ENCODE measurements around the gene KAZALD1.

KAZALD1 gene

DNA sequence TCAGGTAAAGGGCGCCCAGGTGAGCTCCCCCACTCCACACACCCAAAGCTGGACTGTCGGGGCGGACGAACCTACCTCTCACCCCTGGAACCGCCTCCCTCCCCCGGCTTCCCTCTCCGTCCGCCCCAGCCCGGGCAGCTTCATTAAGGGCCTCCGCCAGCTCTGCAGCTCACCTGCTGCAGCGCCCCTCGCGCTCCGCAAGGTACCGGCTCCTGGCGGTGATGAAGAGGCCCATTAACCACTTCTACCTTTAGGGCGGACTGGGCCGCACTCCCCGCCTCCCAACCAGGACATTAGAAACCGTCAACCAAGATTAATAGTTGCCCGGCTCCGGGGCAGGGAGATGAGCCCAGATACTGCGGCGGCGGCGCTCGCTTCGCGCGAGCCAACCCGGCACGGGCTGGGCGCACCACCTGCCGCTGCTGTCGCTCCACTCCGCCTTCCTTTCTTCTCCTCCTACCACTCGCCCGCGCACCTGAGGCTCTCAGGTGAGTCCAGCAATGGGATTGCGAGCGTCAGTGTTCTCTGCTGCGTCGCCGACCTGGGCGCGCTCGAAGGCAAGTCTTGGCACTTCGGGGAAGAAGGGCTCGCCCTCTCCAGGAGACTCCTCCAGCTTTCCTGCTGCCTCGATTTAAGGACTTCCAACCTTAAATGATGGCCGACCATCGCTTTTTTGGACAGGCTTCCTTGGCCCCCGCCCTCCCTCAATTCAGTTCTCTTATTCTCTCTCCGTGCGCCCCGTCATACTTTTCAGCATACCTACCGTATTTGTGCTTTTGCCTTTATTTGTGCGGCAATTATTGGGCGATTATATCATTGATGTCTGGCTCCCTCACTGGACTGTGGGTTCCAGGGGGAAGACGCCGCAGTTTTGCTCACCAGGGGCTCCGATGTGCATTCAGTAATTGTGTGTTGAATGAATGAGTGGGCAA, 13.6 kb upstream of the KAZALD1 start:
- DNase-seq (ENCODE audit: low read depth), result no peak

DNA sequence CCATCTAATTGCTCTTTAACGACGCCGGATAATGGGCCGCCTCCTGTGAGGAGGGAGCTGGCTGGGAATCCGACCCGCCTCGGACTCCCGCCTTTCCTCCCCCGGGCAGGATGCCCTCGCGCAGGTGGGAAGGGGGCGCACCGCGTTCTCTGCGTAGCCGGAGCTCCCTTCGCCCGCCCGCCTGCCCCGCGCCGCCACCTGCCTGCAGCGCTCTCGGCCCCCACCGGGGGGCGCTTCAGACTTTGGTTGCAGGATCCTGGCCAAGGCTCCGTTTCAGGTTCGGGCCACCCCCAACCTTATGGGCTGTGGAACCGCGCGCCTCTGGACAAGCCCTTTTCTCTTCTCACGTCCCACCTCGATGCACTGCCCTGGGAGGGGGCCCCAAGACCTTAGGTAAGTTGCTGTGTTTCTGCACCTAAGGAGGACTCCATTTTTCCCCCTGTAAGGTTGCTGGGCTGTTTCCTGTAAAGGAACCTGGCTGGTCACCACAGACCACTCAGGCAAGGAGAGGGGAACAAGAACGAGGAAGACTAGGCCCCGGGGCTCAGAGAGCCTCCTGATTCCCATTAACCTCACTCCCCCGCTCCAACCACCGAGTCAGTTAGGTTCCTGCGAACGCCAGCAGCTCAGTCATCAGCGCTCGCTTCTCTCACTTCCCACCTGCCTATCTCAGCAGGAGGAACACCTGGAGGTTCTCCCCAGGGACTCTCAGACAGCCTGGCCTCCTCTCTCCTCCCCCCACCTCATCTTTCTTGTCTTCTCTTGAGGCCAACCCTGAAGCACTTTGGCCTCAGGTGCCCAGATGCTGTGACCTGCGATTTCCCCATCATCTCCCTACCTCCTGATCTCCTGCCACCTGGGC, 11.3 kb upstream of the KAZALD1 start:
- DNase-seq (ENCODE audit: low read depth), result peak; percentile 69

DNA sequence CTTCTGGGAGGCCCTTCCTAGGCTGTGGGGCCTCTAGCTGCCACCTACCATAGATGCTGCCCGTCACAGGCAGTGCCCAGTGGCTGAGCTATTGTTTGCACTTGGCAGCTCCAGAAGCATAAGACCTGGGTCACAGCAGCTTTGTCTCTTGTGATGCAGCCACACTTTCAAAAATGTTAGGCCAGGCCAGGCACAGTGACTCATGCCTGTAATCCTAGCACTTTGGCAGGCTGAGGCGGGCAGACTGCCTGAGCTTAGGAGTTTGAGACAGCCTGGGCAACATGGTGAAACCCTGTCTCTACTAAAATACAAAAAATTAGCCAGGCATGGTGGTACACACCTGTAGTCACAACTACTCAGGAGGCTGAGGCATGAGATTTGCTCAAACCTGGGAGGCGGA, 9.5 kb upstream of the KAZALD1 start:
- DNase-seq (ENCODE audit: low read depth), result no peak

DNA sequence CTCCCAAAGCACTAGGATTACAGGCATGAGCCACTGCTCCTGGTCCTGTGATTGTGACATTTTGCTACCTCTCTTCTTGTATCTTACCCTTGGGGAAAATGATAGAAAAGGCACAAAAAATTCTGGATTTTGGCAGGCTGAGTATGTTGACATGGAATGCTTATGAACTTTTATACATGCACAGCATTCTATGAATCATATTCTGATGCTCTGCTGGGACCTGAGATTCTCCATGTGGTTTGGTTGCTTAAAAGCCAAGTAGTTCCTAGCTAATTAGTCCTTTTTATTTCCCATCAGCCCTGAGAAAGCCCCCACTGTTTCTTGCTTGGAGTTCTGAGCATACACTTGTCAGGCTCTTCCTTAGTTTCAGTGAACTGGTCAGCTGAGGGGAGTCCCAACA, 8.3 kb upstream of the KAZALD1 start:
- DNase-seq (ENCODE audit: low read depth), result no peak

DNA sequence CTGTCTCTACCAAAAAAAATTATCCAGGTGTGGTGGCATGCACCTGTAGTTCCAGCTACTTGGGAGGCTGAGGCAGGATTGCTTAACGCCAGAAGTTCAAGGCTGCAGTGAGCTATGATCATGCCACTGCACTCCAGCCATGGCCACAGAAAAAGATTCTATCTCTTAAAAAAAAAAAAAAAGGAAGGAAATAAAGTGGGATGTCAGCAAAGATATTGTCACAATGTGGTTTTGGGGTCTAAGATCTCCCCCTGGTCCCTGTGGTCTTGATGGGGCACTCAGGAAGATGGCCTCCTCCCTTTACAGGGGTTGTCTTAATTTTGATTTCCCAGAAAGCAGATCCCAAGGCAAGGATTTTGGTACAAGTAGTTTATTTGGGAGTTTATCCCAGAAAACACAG, 7.4 kb upstream of the KAZALD1 start:
- no peak for DNase-seq (ENCODE audit: low read depth)

DNA sequence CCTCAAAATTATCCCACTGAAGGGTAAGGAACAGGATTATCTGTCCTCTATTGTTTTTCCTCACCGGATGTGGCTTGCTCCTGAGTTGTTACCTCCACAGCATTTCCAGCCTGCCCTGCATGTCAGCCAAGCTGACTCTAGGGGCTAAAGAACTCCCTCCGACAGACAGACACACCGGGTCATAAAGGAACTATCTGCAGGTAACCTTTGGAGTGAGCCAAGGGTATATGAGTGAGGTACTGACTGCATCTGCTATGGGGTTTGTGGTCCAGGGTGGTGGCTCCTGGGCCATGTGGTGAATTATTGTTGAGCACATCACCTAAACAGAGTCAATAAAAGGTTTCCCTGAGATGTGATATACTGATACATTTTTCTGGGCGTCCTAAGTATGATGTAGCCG, 6.9 kb upstream of the KAZALD1 start:
- DNase-seq (ENCODE audit: low read depth), result no peak

DNA sequence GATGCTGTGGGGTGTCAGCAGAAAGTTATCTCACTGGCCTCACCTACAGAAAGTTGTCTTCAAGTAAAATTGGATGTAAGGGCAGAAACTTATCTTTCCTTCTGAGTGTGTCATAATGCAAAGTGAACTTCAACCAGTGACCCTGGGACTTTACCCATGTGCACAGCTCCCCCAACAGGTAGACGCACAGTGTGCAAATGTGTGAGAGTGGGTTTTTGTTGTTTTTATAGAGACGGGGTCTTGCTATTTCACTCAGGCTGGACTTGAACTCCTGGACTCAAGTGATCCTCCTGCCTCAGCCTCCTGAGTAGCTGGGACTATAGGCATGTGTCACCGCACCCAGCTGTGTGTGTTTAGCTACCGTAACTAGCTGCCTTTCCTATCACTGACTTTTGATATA, 6.4 kb upstream of the KAZALD1 start:
- no peak for DNase-seq (ENCODE audit: low read depth)

DNA sequence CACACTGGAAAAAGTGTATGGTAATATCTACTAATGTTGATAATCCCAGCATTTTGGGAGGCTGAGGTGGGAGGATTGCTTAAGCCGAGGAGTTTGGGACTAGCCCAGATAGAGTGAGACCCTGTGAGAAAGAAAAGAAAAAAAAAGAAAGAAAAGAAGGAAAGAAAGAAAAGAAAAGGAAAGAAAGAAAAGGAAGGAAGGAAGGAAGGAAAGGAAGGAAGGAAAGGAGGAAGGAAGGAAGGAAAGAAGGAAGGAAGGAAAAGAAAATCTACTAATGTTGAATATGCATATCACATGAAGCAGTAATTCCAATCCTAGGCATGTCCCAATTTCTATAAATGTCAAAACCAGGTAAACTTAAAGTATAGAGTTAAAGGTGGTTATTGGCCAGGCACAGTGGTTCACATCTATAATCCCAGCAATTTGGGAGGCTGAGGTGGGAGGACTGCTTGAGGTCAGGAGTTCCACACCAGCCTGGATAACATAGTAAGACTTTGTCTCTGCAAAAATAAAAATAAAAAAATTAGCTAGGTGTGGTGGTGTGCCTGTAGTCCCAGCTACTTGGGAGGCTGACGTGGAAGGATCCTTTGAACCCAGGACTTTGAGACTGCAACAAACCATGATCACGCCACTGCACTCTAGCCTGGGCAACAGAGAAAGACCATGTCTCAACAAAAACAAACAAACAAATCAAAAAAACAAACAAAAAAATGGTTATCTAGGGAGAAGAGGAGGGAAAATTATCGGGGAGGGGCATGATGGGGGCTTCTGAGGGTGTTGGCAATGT, 5.2 kb upstream of the KAZALD1 start:
- DNase-seq (ENCODE audit: low read depth), result no peak

DNA sequence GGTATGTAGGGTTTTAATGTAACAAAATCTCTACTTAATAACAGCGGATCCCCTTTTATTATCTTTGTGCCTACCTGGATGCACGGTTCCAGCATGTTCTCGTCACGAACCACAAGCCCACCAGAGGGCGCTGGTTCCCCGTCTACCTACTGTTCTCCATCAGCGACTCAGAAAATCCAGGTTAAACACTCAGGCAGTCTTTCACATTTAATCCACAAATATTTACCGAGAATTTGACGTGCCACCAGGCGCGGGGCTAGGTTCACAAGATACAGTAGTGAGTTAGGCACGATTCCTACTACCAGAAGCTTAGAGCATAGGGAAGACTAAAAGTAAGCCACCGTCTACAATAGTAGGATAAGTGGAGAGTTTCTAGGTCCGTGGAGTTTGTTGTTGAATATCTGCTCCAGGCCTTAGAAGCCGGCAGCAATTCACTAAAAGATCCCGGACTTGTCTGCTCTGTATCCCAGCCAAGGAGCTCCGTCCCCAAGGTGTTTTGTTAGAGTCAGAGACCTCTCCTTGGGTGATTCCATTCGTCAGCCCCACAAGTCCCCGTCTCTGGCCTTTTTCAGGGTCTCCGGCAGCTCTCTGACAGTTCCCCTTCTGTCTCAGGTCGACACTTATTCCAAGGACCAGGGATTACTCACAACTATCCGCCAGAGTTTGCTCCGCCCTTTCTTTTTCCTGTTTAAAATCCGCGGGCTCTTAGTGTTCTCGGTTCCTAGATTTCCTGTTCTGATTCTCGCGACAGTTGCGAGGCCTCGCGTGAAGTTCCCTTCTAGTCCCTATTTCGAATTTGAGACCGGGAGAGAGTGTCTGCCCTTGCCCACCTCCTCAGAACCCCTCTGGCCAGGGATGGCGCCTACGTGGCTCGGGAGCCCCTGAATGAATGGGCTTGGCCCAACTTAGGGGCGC, 1.5 kb upstream of the KAZALD1 start:
- peak; percentile 81 for DNase-seq (ENCODE audit: low read depth)

DNA sequence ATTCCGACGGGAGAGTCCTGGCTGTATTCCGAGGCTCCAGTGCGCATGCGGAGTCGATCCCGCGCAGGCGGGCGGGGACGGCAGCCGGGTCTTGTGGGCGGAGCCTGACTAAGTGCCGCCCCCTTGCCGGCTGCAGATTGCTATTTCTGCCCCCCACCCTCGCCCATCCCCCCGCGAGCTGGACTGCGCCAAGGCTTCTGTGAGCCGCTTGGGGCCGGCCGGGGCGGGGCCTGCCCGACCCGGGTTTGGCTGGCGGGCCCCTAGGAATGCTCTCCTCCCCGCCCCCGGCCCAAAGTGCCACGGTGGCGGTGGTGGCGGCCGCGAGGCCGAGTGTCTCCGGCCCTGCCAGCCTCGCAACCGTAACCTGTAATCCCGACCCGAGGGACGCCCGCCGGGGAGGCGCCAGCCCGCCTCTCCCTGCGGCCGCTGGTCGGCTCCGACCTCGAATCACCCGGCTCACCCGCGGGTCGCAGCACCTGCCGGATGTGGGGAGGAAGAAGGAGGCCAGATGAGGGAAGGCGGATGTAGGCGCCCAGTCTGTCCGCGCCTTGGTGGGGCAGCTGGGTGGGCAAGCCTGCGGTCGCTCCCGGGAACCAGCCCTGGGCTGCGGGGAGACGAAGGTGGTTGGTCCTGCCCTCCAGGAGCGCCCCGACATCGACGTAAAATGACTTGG, 702 bp upstream of the KAZALD1 start:
- peak; percentile 86 for DNase-seq (ENCODE audit: low read depth)

DNA sequence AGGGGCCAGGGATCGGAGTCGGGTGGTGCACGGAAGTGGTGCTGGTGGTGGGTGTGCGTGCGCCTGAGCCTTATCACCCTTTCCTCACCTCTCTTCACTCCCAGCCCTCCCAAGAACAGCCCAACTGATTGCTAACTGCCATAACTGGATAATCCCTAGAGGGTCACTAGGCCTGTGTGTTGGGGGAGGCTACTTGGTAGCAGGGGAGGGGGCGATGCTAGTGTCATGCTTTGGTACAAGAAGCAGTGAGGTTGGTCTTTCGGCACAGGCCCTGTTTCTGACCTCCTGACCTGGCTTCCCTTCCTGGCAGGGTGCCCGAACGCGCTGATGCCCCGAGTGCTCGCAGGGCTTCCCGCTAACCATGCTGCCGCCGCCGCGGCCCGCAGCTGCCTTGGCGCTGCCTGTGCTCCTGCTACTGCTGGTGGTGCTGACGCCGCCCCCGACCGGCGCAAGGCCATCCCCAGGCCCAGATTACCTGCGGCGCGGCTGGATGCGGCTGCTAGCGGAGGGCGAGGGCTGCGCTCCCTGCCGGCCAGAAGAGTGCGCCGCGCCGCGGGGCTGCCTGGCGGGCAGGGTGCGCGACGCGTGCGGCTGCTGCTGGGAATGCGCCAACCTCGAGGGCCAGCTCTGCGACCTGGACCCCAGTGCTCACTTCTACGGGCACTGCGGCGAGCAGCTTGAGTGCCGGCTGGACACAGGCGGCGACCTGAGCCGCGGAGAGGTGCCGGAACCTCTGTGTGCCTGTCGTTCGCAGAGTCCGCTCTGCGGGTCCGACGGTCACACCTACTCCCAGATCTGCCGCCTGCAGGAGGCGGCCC, 652 bp downstream of the KAZALD1 start:
- DNase-seq (ENCODE audit: low read depth), result no peak

DNA sequence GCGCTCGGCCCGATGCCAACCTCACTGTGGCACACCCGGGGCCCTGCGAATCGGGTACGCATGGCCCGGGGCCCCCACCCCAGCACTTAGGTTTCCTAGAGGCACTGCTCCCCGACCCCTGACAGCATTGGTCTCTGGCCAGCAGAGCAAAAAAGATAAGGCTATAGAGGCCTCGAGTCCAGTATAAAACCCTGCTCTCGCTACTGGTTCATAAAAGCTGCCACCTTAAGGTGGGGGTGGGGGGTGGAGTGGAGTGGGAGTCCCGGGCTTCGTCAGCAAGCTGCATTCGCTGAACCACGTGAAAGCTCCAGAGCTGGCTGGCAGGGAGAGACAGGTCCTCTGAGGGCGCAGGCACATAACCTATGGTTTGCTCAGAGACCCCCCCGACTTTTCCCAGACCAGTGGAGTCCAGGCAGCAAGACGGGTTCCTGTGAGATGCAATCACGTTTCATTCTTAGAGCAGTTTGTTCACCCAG, 1.3 kb downstream of the KAZALD1 start:
- no peak for DNase-seq (ENCODE audit: low read depth)

DNA sequence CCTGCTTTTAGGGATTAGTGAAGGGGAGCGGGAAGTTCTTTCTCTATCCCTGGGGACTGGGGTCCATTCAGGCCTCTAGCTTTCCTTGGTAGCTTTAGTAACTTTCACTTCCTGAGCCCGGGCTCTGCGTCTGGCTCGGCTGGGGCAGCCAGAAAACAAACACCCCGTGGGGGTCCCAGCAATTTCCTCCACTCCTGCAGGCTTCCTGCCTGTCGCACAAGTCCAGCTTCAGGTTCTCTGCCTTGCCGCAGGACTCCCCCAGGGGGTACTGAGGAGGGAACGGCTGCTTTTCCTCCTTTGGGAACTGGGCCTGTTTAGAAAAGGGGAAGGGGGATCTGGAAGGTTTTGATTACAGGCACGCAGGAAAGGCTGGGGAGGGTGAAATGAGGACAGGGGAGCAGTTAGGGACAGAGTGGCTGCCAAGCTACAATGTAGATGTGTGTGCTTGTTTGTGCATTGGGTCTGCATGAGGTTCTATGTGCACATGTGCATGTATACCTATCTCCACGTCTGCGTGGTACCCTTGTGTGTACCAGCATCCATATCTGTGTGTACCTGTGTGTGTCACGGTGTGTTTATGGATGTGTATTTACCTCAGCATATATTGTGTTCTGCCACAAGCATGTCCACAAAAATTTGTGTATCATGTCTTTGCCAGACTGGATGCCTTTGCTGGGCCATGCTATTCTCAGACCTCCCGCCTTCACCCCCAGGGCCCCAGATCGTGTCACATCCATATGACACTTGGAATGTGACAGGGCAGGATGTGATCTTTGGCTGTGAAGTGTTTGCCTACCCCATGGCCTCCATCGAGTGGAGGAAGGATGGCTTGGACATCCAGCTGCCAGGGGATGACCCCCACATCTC, 2.0 kb downstream of the KAZALD1 start:
- no peak for DNase-seq (ENCODE audit: low read depth)

DNA sequence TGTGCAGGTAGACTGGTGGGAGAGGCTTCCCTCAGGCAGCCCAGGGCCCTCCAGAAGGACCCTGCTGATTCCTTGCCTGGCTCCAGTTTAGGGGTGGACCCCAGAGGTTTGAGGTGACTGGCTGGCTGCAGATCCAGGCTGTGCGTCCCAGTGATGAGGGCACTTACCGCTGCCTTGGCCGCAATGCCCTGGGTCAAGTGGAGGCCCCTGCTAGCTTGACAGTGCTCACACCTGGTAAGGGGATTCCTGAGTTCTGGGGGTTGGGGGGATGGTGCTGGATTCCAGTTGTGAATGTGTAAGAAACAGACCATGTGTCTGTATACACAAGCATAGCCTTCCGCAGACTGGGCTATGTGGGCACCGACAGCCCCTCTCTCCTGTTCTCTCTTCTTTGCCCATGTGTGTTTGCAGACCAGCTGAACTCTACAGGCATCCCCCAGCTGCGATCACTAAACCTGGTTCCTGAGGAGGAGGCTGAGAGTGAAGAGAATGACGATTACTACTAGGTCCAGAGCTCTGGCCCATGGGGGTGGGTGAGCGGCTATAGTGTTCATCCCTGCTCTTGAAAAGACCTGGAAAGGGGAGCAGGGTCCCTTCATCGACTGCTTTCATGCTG, 2.7 kb downstream of the KAZALD1 start:
- no peak for DNase-seq (ENCODE audit: low read depth)

DNA sequence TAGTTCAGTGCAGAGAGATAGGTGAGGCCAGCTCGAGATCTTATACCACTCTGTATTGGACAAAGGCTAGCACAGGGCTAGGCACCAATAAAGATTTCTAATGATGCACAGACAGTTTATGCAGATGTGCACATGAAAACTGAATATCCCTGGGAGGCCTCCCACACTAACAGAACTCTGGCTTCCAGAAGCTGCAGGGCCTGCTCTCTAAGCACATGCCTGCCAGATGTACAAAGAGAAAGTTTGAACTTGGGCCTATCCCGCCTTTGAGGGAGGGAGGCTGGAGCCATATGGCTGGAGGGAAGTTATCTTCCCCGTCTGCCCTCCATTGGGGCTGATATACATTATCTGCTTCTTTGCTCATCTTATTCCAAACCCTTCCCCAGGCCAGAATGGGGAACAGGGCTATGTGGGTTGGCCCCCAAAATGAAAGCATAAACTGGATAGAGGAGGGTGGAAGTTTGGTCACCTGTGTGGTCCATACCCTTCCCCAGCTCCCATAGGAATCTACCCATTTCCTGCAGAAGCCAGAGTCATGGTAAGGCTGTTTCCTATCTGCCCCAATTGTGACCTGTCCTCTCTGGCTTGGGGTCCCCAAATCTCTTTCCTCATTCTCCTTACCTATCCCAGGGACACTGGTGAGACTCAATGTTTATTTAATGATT, 3.8 kb downstream of the KAZALD1 start:
- no peak for DNase-seq (ENCODE audit: low read depth)

DNA sequence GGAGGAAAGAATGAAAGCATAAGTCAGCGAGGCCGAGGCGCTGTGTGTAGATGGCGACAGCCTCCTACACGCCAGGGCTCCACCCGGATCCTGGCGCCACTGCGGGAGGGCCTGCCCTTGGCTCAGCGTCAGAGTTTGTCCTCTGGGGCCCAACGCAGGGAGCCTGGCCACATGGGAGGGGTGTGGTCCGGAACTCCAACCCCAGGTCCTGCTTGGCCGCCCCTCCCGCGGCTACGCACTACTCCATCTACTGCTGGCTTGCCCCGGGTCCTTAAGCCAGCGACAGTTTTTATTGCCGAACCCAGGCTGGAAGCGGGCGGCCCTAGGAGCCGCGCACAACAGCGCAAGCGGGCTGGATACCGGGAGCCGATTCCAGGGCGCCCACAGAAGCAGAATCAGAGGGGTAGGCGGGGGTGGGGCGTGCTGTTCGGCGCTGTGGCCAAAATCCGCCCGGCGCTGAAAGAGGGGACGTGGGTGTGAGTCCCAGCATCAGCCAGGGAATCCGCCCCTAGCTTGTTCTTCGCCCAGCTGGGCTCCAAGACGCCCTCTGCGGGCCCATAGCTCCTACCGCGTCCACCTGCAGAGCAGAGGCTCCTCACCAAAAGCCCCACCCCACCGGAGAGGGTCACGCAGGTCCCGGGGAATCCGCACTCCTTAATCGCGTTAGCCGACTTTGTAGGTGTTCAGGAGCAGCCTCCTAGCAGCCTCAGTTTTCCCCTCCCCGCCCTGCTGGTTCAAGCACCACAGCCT, 4.5 kb downstream of the KAZALD1 start:
- no peak for DNase-seq (ENCODE audit: low read depth)

DNA sequence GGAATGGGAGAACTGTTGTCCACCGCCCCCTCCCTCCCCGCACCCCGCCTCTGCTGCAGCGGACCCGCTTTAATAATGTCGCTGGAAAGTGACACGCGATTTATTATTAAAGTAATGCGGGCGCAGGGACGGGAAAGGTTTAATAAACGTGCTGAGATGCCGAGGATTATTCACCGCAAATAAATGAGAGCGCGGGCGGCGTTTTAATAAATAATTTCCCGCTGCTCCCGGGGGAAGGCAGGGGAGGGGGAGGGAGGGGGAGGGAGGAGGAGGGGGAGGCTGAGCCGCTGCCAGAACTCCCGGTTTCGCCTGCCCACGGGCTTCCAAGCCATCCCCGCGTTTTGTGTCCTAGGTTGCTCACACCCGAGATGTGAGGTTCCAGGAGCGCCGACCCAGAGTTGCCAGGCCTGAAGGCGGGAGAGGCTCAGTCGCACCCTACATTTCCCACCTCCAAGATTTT, 5.1 kb downstream of the KAZALD1 start:
- DNase-seq (ENCODE audit: low read depth), result no peak

Data from activated T-cell treated with anti-CD3 and anti-CD28 coated beads for 24 hours (primary cell).